HG03565 (cell line): ENCODE results near the gene CNTNAP2.

ENCODE experiments used
- ATAC-seq: cut with Tn5 transposase; IDR thresholded peaks from one replicate; pipeline ENCODE4 v1.9.1; 2021; ENCODE audit warnings: mild to moderate bottlenecking, moderate library complexity; ENCODE audit not compliant: unreplicated experiment

The CNTNAP2 gene

GRCh38 chr7:148211740-148212151 lies 2095.1 kb downstream of the CNTNAP2 start:
- no peak for ATAC-seq

GRCh38 chr7:148212731-148213130 lies 2096.1 kb downstream of the CNTNAP2 start:
- no peak for ATAC-seq

- no peak for ATAC-seq
Observed at GRCh38 chr7:148214101-148214500, 2097.5 kb downstream of the CNTNAP2 start.

GRCh38 chr7:148218603-148219002 lies 2102.0 kb downstream of the CNTNAP2 start:
- ATAC-seq, result peak; percentile 63

GRCh38 chr7:148222721-148223120 lies 2106.1 kb downstream of the CNTNAP2 start:
- ATAC-seq, result no peak

- no peak for ATAC-seq
Observed at GRCh38 chr7:148223160-148223559, 2106.6 kb downstream of the CNTNAP2 start.

GRCh38 chr7:148223738-148224137 lies 2107.1 kb downstream of the CNTNAP2 start:
- no peak for ATAC-seq

- no peak for ATAC-seq
Observed at GRCh38 chr7:148230296-148230695, 2113.7 kb downstream of the CNTNAP2 start.

GRCh38 chr7:148230883-148231282 lies 2114.3 kb downstream of the CNTNAP2 start:
- ATAC-seq, result no peak

- ATAC-seq, result no peak
Observed at GRCh38 chr7:148232784-148233183, 2116.2 kb downstream of the CNTNAP2 start.

GRCh38 chr7:148234715-148235114 lies 2118.1 kb downstream of the CNTNAP2 start:
- no peak for ATAC-seq

- no peak for ATAC-seq
Observed at GRCh38 chr7:148238761-148239325, 2122.2 kb downstream of the CNTNAP2 start.

- ATAC-seq, result no peak
Observed at GRCh38 chr7:148241700-148242293, 2125.2 kb downstream of the CNTNAP2 start.

- ATAC-seq, result peak; percentile 94
Observed at GRCh38 chr7:148242294-148242821, 2125.8 kb downstream of the CNTNAP2 start.

GRCh38 chr7:148245381-148245780 lies 2128.8 kb downstream of the CNTNAP2 start:
- no peak for ATAC-seq

GRCh38 chr7:148253629-148254028 lies 2137.0 kb downstream of the CNTNAP2 start:
- ATAC-seq, result peak; percentile 97

GRCh38 chr7:148255333-148255732 lies 2138.7 kb downstream of the CNTNAP2 start:
- ATAC-seq, result no peak

GRCh38 chr7:148256433-148256832 lies 2139.8 kb downstream of the CNTNAP2 start:
- ATAC-seq, result peak; percentile 27

- no peak for ATAC-seq
Observed at GRCh38 chr7:148260599-148260998, 2144.0 kb downstream of the CNTNAP2 start.

GRCh38 chr7:148261523-148261922 lies 2144.9 kb downstream of the CNTNAP2 start:
- no peak for ATAC-seq

- no peak for ATAC-seq
Observed at GRCh38 chr7:148261996-148262688, 2145.5 kb downstream of the CNTNAP2 start.

- no peak for ATAC-seq
Observed at GRCh38 chr7:148262721-148263229, 2146.2 kb downstream of the CNTNAP2 start.
